Cardiac muscle cell (in vitro differentiated cells and primary cell): ENCODE results near the gene CLTCL1. TPM values are rescaled to one million over a fixed set of nuclear protein-coding genes. Genes with fewer than 3 reads are reported as not detected.

Source experiments
- DNase-seq, 2 donors: peaks; one replicate each; pipeline versions ENCODE4 v3.0.0 to v3.0.0-alpha.2; 2010 to 2017; ENCODE audit warnings: low read depth in 1 of 2, low spot score in 1 of 2
- H3K27ac ChIP-seq: fragments of 200-600 bp; sonication (generic); 2 replicates; pipeline ENCODE4 v1.5.1; 2016
- H3K27me3 ChIP-seq: fragments of 200-600 bp; sonication (generic); 2 replicates; pipeline ENCODE4 v1.6.0; 2016; ENCODE audit warnings: control low read depth
- H3K36me3 ChIP-seq: fragments of 200-600 bp; sonication (generic); 2 replicates; pipeline ENCODE4 v1.5.1; 2016; ENCODE audit warnings: control low read depth
- H3K4me1 ChIP-seq: fragments of 200-600 bp; sonication (generic); 2 replicates; pipeline ENCODE4 v1.8.1; 2017; ENCODE audit warnings: low read depth, mild to moderate bottlenecking, mixed run types
- H3K4me3 ChIP-seq: fragments of 200-600 bp; sonication (generic); 2 replicates; pipeline ENCODE4 v1.5.1; 2016; ENCODE audit warnings: mild to moderate bottlenecking
- H3K9me3 ChIP-seq: fragments of 200-600 bp; sonication (generic); 2 replicates; pipeline ENCODE4 v1.5.1; 2017; ENCODE audit warnings: low read depth, mild to moderate bottlenecking, control low read depth
- polyA plus RNA-seq: library from polyadenylated mRNA; unstranded; fragments of >200 nt; fragmentation: Nextera tagmentation; extraction: Ambion mirVana; gene quantifications from 2 replicates; pipeline ENCODE4 v1.2.1, GENCODE V29; 2016
- total RNA-seq: library from RNA; depleted of rRNA; stranded (reverse); fragments of >200 nt; gene quantifications from 2 replicates; pipeline ENCODE4 v1.2.3, GENCODE V29; 2016
- TF ChIP-seq, protein P1 (sequence below): IDR thresholded peaks from 2 replicates; pipeline ENCODE4 v1.5.1; 2012; ENCODE audit warnings: low read depth, mild to moderate bottlenecking, low read length

The CLTCL1 gene
- total and polyA plus RNA-seq, 2 experiments from 2014 or later: 3.9 to 12.2 TPM

- TF ChIP-seq, protein P1, sequence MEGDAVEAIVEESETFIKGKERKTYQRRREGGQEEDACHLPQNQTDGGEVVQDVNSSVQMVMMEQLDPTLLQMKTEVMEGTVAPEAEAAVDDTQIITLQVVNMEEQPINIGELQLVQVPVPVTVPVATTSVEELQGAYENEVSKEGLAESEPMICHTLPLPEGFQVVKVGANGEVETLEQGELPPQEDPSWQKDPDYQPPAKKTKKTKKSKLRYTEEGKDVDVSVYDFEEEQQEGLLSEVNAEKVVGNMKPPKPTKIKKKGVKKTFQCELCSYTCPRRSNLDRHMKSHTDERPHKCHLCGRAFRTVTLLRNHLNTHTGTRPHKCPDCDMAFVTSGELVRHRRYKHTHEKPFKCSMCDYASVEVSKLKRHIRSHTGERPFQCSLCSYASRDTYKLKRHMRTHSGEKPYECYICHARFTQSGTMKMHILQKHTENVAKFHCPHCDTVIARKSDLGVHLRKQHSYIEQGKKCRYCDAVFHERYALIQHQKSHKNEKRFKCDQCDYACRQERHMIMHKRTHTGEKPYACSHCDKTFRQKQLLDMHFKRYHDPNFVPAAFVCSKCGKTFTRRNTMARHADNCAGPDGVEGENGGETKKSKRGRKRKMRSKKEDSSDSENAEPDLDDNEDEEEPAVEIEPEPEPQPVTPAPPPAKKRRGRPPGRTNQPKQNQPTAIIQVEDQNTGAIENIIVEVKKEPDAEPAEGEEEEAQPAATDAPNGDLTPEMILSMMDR: no peak
- H3K27me3 ChIP-seq: peaks cover 85% of the 10 kb centered on the region
- H3K4me1 ChIP-seq: no peaks in the 10 kb centered on the region
- H3K27ac ChIP-seq: no peak overlapping the region
- no peaks in the 10 kb centered on the region for H3K36me3 ChIP-seq
- H3K4me3 ChIP-seq: no peak overlapping the region
- DNase-seq: peak; percentile 5 to 8
- H3K9me3 ChIP-seq: no peaks in the 10 kb centered on the region
These were observed 142.3 kb downstream of the CLTCL1 start for GRCh38 chr22:19149047-19149883.

- Histone ChIP-seq H3K36me3 (no peaks in the 10 kb centered on the region), H3K27me3 (peaks cover 78% of the 10 kb centered on the region), H3K9me3 (no peaks in the 10 kb centered on the region), H3K27ac (no peak overlapping the region), H3K4me3 (no peak overlapping the region), H3K4me1 (peaks cover 4% of the 10 kb centered on the region)
- no peak for DNase-seq
- TF ChIP-seq, protein P1: no peak
These were observed 143.0 kb downstream of the CLTCL1 start for GRCh38 chr22:19148417-19149046.

- Histone ChIP-seq H3K36me3 (peaks cover under 1% of the 10 kb centered on the region), H3K27me3 (peaks cover 65% of the 10 kb centered on the region), H3K4me1 (peaks cover 7% of the 10 kb centered on the region), H3K27ac (no peak overlapping the region), H3K9me3 (no peaks in the 10 kb centered on the region), H3K4me3 (no peak overlapping the region)
- TF ChIP-seq, protein P1: no peak
- DNase-seq: no peak
These were observed 144.2 kb downstream of the CLTCL1 start for GRCh38 chr22:19147195-19147780.

GRCh38 chr22:19146215-19146968, 145.1 kb downstream of the CLTCL1 start:
- Histone ChIP-seq H3K27me3 (peaks cover 56% of the 10 kb centered on the region), H3K4me1 (peaks cover 7% of the 10 kb centered on the region), H3K36me3 (peaks cover 7% of the 10 kb centered on the region), H3K27ac (no peak overlapping the region), H3K9me3 (no peaks in the 10 kb centered on the region), H3K4me3 (no peak overlapping the region)
- TF ChIP-seq, protein P1: no peak
- no peak for DNase-seq

DNA sequence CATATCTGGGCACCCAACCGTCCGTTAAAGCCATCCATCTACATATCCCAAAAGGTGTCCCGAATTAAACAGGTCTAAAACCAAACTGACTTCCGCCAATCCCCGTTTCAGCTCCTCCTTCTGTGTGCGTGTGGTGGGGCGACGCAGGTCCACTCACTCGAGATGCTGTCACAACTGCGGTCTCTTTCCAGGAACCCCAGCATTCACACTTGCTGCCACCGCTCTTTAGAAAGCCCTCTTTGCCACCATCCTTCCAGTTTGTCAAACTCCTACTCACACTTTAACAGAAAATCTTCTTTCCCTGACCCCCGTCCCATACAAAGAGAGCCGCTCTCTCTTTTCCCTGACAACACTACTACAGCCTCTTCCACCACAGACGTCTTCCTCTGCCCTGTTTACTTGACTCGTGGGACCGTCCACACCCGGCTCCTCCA, 147.5 kb downstream of the CLTCL1 start:
- DNase-seq: peak in 1 of 2 donors; percentile 6
- H3K4me1 ChIP-seq: peaks cover 7% of the 10 kb centered on the region
- peaks cover 19% of the 10 kb centered on the region for H3K36me3 ChIP-seq
- H3K4me3 ChIP-seq: peak overlapping the region; percentile 70
- peaks cover 32% of the 10 kb centered on the region for H3K27me3 ChIP-seq
- TF ChIP-seq, protein P1: no peak
- no peaks in the 10 kb centered on the region for H3K9me3 ChIP-seq
- peak overlapping the region; percentile 5 for H3K27ac ChIP-seq
